Vagina (tissue), 2 donors: ENCODE results near the gene SLC7A6OS. TPM values are rescaled to one million over a fixed set of nuclear protein-coding genes. Genes with fewer than 3 reads are reported as not detected.

Experiments used
- DNase-seq, 2 donors: peaks; one replicate each; pipeline ENCODE4 v3.0.0-alpha.2; 2017; ENCODE audit errors: extremely low spot score in 2 of 2
- H3K27ac ChIP-seq: fragments of 200-600 bp; sonication (generic); one replicate; pipeline ENCODE4 v1.5.1; 2019
- H3K27me3 ChIP-seq: fragments of 200-600 bp; sonication (generic); one replicate; pipeline ENCODE4 v1.5.1; 2019
- H3K36me3 ChIP-seq, 2 donors: fragments of 200-600 bp; sonication (generic); one replicate each; pipeline ENCODE4 v1.5.1; 2017 to 2019
- H3K4me1 ChIP-seq: fragments of 200-600 bp; sonication (generic); one replicate; pipeline ENCODE4 v1.5.1; 2019
- H3K4me3 ChIP-seq, 2 donors: fragments of 200-600 bp; sonication (generic); 1 replicate in 1 of 2; 2 replicates in 1 of 2; pipeline ENCODE4 v1.5.1; 2016 to 2019
- H3K9me3 ChIP-seq: fragments of 200-600 bp; sonication (generic); one replicate; pipeline ENCODE4 v1.5.1; 2019
- POLR2A ChIP-seq, 2 donors: fragments of 450-650 bp; IDR thresholded peaks; one replicate each; pipeline ENCODE4 v1.6.1; 2017; ENCODE audit warnings: antibody characterized with exemption in 2 of 2, mild to moderate bottlenecking in 2 of 2, moderate library complexity in 2 of 2
- POLR2AphosphoS5 ChIP-seq, 2 donors: sonication (generic); formaldehyde crosslinking; IDR thresholded peaks; one replicate each; pipeline ENCODE4 v1.9.0; 2017; ENCODE audit warnings: antibody characterized with exemption in 2 of 2, mild to moderate bottlenecking in 2 of 2, low read depth in 1 of 2; ENCODE audit not compliant: insufficient read depth in 1 of 2
- intact Hi-C: fragments of 100-400 bp; cut with DNase I; formaldehyde crosslinking; loops from one replicate; pipeline ENCODE4 v1.15.1; 2023
- total RNA-seq: library from RNA; depleted of rRNA; stranded (reverse); fragments of >200 nt; gene quantifications from one replicate; pipeline ENCODE4 v1.2.3, GENCODE V29; 2016
- TF ChIP-seq, protein P1 (sequence below), 3 experiments: fragments of 450-650 bp in 2 of 3; fragments of 200-600 bp in 1 of 3; sonication (generic) in 1 of 3; IDR thresholded peaks; one replicate each; pipeline ENCODE4 v1.5.1; 2017 to 2019; ENCODE audit warnings: antibody characterized with exemption in 3 of 3, mild to moderate bottlenecking in 2 of 3, moderate library complexity in 2 of 3

SLC7A6OS gene
- total RNA-seq, 1 donor from 2014 or later: 15.5 TPM

DNA sequence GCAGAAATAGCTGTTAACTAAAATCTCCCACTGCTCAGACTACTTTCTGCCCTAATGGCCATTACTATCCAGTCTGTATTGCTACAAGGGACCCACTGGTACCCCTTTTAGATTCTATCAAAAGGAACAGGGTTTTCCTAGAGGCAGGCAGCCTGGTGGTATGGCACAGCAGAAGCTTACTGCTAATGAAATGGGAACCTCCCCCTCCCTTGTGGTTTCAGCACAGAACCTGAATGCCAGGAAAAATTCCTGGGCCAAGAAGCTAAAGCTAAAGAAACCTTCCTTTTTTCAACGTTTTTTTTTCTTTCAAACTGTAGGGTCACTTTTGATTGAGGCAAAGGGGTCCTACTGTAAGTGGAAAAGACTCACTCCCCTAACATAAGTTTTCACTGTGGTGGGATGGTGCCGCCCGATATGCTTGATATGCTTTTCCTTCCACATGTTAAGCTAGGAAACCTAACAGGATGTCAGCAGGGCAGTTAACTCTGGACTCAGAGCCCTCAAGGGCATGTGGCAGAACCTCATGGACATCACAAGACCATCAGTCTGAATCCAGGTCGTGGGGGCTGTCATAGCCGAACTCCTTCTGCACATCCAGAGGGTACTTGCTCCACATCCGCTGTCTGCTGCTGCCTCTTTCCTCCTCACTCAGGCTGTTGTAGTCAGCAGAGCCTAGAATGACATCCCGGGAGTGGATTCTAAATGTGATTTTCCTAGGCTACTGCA lies 9.8 kb downstream of the SLC7A6OS start:
- TF ChIP-seq POLR2AphosphoS5 (IDR thresholded peaks at IDR 0.05; ENCODE audit: insufficient read depth in 1 of 2, low read depth in 1 of 2) (no peak), POLR2A (IDR thresholded peaks at IDR 0.05) (no peak)
- TF ChIP-seq, protein P1, sequence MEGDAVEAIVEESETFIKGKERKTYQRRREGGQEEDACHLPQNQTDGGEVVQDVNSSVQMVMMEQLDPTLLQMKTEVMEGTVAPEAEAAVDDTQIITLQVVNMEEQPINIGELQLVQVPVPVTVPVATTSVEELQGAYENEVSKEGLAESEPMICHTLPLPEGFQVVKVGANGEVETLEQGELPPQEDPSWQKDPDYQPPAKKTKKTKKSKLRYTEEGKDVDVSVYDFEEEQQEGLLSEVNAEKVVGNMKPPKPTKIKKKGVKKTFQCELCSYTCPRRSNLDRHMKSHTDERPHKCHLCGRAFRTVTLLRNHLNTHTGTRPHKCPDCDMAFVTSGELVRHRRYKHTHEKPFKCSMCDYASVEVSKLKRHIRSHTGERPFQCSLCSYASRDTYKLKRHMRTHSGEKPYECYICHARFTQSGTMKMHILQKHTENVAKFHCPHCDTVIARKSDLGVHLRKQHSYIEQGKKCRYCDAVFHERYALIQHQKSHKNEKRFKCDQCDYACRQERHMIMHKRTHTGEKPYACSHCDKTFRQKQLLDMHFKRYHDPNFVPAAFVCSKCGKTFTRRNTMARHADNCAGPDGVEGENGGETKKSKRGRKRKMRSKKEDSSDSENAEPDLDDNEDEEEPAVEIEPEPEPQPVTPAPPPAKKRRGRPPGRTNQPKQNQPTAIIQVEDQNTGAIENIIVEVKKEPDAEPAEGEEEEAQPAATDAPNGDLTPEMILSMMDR (IDR thresholded peaks at IDR 0.05): no peak
- Histone ChIP-seq H3K9me3 (no peaks in the 10 kb centered on the region), H3K27ac (no peak overlapping the region), H3K36me3 (peaks cover 0 to 81% of the 10 kb centered on the region in 2 donors), H3K27me3 (no peaks in the 10 kb centered on the region), H3K4me1 (peaks cover 16% of the 10 kb centered on the region), H3K4me3 (no peak overlapping the region)
- intact Hi-C loops: no loop called here
- no peak for DNase-seq

DNA sequence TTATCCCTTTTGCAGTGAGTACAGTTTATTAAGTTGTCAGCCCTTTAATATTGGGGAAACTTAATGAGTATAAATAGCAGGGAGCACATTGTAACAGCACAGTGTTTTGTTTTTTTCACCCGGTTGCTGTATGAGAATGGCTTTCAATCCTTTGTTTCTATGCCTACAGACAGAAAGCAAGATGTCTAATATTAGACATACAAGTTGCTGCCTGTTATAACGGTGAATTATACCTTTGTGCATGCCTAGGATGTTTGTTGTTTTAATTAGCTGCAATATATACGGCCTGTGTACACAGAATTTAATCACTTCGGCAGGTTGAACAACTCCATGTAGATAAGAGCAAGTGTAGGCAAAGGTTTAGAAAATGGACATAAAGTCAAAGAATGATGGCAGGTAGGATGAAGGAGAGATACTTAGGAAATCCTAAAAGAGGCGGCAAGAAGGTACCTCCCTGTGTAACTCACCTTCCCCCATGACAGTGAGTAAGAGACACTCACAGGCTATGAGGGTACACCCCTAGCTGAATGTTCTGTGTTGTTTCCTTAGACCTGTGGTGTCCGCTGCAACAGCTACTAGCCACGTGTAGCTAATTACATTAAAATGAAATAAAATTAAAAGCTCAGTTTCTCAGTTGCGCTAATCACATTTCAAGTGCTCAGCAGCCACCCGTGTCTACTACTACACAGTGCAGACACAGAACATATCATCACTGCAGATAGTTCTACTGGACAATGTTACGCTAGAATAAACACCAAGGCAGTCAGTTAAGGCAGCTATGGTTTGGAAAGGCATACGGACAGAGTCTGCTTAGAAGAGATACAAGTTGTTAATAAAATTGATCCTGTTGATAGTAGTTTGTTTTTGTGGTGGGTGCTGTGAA lies 10.9 kb downstream of the SLC7A6OS start:
- Histone ChIP-seq H3K36me3 (peaks cover 0 to 74% of the 10 kb centered on the region in 2 donors), H3K4me3 (no peak overlapping the region), H3K9me3 (no peaks in the 10 kb centered on the region), H3K4me1 (peaks cover 16% of the 10 kb centered on the region), H3K27ac (peak overlapping the region; percentile 12), H3K27me3 (no peaks in the 10 kb centered on the region)
- intact Hi-C loops: no loop called here
- TF ChIP-seq POLR2AphosphoS5 (IDR thresholded peaks at IDR 0.05; ENCODE audit: insufficient read depth in 1 of 2, low read depth in 1 of 2) (no peak), POLR2A (IDR thresholded peaks at IDR 0.05) (no peak)
- TF ChIP-seq, protein P1 (IDR thresholded peaks at IDR 0.05): no peak
- DNase-seq: no peak

DNA sequence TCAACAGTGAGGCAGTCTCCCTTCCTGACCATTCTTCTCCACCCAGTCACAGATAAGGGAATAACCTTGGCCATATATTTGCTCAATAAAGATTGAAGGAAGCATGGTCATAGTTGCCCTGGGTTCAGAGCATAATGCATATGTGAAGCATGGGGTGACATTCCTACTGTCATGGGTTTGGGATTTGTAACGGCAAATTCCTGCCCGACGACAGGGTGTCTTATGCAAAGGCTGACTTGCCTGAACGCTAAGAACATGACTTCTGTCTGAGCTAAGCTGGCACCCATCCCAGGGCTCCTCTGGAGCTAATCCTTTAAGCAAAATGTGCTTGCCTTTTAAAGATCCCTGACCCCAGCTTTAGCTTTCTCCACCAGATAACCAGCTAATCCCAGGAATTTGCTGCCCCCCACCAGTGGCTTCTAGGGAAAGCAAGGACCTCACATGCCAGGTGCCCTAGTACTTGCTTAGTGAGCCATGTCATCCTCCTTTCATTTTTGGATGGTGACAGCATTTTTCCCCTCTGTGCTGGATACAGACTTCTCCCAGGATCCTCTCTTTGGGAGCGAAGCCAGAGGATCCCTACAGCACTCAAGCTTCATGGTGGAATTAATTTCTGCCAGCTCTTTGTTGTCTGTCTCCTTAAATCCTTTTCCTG lies 11.7 kb downstream of the SLC7A6OS start:
- no peak for DNase-seq
- intact Hi-C loops: no loop called here
- Histone ChIP-seq H3K4me3 (no peak overlapping the region), H3K4me1 (peaks cover 16% of the 10 kb centered on the region), H3K9me3 (no peaks in the 10 kb centered on the region), H3K27ac (peak overlapping the region; percentile 12), H3K36me3 (peaks cover 0 to 73% of the 10 kb centered on the region in 2 donors), H3K27me3 (no peaks in the 10 kb centered on the region)
- TF ChIP-seq, protein P1 (IDR thresholded peaks at IDR 0.05): no peak
- TF ChIP-seq POLR2AphosphoS5 (IDR thresholded peaks at IDR 0.05; ENCODE audit: insufficient read depth in 1 of 2, low read depth in 1 of 2) (no peak), POLR2A (IDR thresholded peaks at IDR 0.05) (no peak)

DNA sequence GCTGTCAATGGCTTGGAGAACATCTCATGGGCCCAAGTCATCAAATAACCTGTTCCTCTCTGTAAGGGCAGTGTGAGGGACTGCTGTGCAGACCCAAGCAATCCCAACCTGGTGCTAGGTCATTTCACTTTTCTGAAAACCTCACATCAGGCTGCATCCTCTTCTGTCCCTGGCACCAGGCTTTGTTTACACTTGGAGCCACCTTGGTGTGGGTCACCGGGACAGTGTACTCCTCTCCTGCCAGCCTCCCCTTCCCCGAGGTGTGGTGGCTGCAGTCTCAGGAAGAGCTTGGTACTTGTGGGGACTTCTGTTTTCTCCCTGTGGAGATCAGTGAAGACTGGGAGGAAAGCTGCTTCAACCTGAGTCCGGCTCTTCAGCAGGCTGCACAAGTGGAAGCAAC lies 12.4 kb downstream of the SLC7A6OS start:
- H3K27ac ChIP-seq: peak overlapping the region; percentile 12
- no peaks in the 10 kb centered on the region for H3K9me3 ChIP-seq
- intact Hi-C loops: no loop called here
- no peak overlapping the region for H3K4me3 ChIP-seq
- H3K4me1 ChIP-seq: peaks cover 16% of the 10 kb centered on the region
- no peak for DNase-seq
- H3K27me3 ChIP-seq: no peaks in the 10 kb centered on the region
- TF ChIP-seq, protein P1 (IDR thresholded peaks at IDR 0.05): no peak
- TF ChIP-seq POLR2A (IDR thresholded peaks at IDR 0.05) (no peak), POLR2AphosphoS5 (IDR thresholded peaks at IDR 0.05; ENCODE audit: insufficient read depth in 1 of 2, low read depth in 1 of 2) (no peak)
- peaks cover 0 to 73% of the 10 kb centered on the region in 2 donors for H3K36me3 ChIP-seq
